Transverse colon (tissue), 4 donors: ENCODE results near the gene RPL28. TPM values are rescaled to one million over a fixed set of nuclear protein-coding genes. Genes with fewer than 3 reads are reported as not detected.
"Not testable (repeated sequence)": the region's sequence is repeated elsewhere in the genome, so short reads cannot be mapped to it uniquely, and the experiment has no call there.

Experiments
- DNase-seq: peaks from one replicate; pipeline ENCODE4 v3.0.0-alpha.2; 2019
- H3K27ac ChIP-seq, 4 donors: fragments of 200-600 bp; sonication (generic); 2 replicates each; pipeline ENCODE4 v1.5.1; 2016 to 2018; ENCODE audit warnings: inconsistent platforms in 4 of 4
- H3K27me3 ChIP-seq: fragments of 200-600 bp; sonication (generic); 2 replicates; pipeline ENCODE4 v1.5.1; 2017; ENCODE audit warnings: inconsistent platforms
- H3K36me3 ChIP-seq, 4 donors: fragments of 200-600 bp; sonication (generic); 2 replicates each; pipeline ENCODE4 v1.5.1; 2017 to 2019; ENCODE audit warnings: inconsistent platforms in 4 of 4
- H3K4me1 ChIP-seq, 4 donors: fragments of 200-600 bp; sonication (generic); 2 replicates each; pipeline ENCODE4 v1.5.1; 2017 to 2020; ENCODE audit warnings: inconsistent platforms in 4 of 4
- H3K4me3 ChIP-seq, 4 donors: fragments of 200-600 bp; sonication (generic); 1 replicate in 1 of 4; 2 replicates in 3 of 4; pipeline versions ENCODE4 v1.5.1 to v1.6.1; 2017 to 2019; ENCODE audit warnings: inconsistent platforms in 4 of 4
- H3K9me3 ChIP-seq, 2 donors: fragments of 200-600 bp; sonication (generic); 2 replicates each; pipeline ENCODE4 v1.5.1; 2017 to 2019; ENCODE audit warnings: inconsistent platforms in 2 of 2
- CTCF ChIP-seq, 5 experiments: fragments of 200-600 bp in 3 of 5; fragments of 450-650 bp in 2 of 5; sonication (generic) in 3 of 5; IDR thresholded peaks; 1 replicate in 2 of 5; 2 replicates in 3 of 5; pipeline ENCODE4 v1.5.1; 2016 to 2017; ENCODE audit warnings: antibody characterized with exemption in 5 of 5, inconsistent platforms in 3 of 5, mild to moderate bottlenecking in 2 of 5, moderate library complexity in 1 of 5
- EP300 ChIP-seq: sonication (generic); formaldehyde crosslinking; IDR thresholded peaks from one replicate; pipeline ENCODE4 v1.6.1; 2017; ENCODE audit warnings: antibody characterized with exemption, low read depth
- POLR2A ChIP-seq: fragments of 450-650 bp; IDR thresholded peaks from one replicate; pipeline ENCODE4 v1.6.1; 2016; ENCODE audit warnings: antibody characterized with exemption, mild to moderate bottlenecking, moderate library complexity
- POLR2AphosphoS5 ChIP-seq, 3 donors: sonication (generic); formaldehyde crosslinking; IDR thresholded peaks; one replicate each; pipeline ENCODE4 v1.6.1; 2016; ENCODE audit warnings: antibody characterized with exemption in 3 of 3
- WGBS, 2 donors: methylation state at CpG; one replicate each; pipeline ENCODE4 v1.1.5; 2018; ENCODE audit warnings: low coverage in 1 of 2; 5-methylcytosine and 5-hydroxymethylcytosine counted together
- in situ Hi-C, 4 donors: fragments of 200-750 bp; cut with MboI; loops; one replicate each; pipeline versions ENCODE4 v1.15.0 to v1.15.1; 2017; ENCODE audit warnings: low sequenced_read_pairs in 3 of 4, low pct_ligation_motif_present in 1 of 4, low pct_unique_long_range_greater_than_20kb in 1 of 4
- intact Hi-C: fragments of 100-400 bp; cut with DNase I; formaldehyde crosslinking; loops from one replicate; pipeline ENCODE4 v1.15.1; 2023; ENCODE audit warnings: low total_unique reads
- total RNA-seq, 4 donors: library from RNA; depleted of rRNA; stranded (reverse); fragments of >200 nt; gene quantifications; one replicate each; pipeline ENCODE4 v1.1.0, GENCODE V29; 2016

Gene RPL28
- total RNA-seq, 4 donors from 2014 or later, result 448 to 648 (median 605) TPM

- H3K9me3 ChIP-seq, result no peaks in the 10 kb centered on the region
- H3K4me1 ChIP-seq, result peaks cover 0 to 27% (median 21%) of the 10 kb centered on the region in 4 donors
- H3K4me3 ChIP-seq, result no peak overlapping the region
- WGBS, 2 donors, result 93 to 100% methylated on average over 1 to 5 of the region's 5 CpGs
- H3K36me3 ChIP-seq, result peaks cover 0 to 14% (median 0%) of the 10 kb centered on the region in 4 donors
- no peak overlapping the region for H3K27ac ChIP-seq
- in situ Hi-C loops, result loop anchor here in 2 of 4 donors (25.0 kb wide), 1 partner anchor 118 kb away; the partner anchor contains the start of genes BRSK1 (in 2 of the 2) and HSPBP1 (in 2 of the 2)
- no peak for TF ChIP-seq POLR2A
- TF ChIP-seq EP300, result no peak
- TF ChIP-seq CTCF (IDR thresholded peaks at IDR 0.05), result no peak
- H3K27me3 ChIP-seq, result no peaks in the 10 kb centered on the region
- DNase-seq, result no peak
- intact Hi-C loops, result loop anchor here (2.0 kb wide), 1 partner anchor 65 kb away; no protein-coding TSS in a partner anchor
Observed at GRCh38 chr19:55405638-55406037, 19.9 kb downstream of the RPL28 start.

- no peaks in the 10 kb centered on the region for H3K27me3 ChIP-seq
- TF ChIP-seq POLR2AphosphoS5 (IDR thresholded peaks at IDR 0.05), result no peak
- no peak for TF ChIP-seq CTCF (IDR thresholded peaks at IDR 0.05)
- no peak for TF ChIP-seq EP300
- TF ChIP-seq POLR2A, result no peak
- peaks cover 0 to 27% (median 21%) of the 10 kb centered on the region in 4 donors for H3K4me1 ChIP-seq
- H3K36me3 ChIP-seq, result peaks cover 0 to 11% (median 0%) of the 10 kb centered on the region in 4 donors
- H3K4me3 ChIP-seq, result peak overlapping the region in 3 of 4 donors; percentile 97 to 100 (median 99)
- DNase-seq, result no peak
- no peaks in the 10 kb centered on the region for H3K9me3 ChIP-seq
- intact Hi-C loops (loop anchor here (2.0 kb wide), 1 partner anchor 65 kb away; no protein-coding TSS in a partner anchor), in situ Hi-C loops (loop anchor here in 2 of 4 donors (25.0 kb wide), 1 partner anchor 119 kb away; the partner anchor contains the start of genes BRSK1 (in 2 of the 2) and HSPBP1 (in 2 of the 2))
- peak overlapping the region in 3 of 4 donors; percentile 98 to 100 (median 99) for H3K27ac ChIP-seq
- WGBS, 2 donors, result 79 to 83% methylated on average over 5 to 14 of the region's 14 CpGs
Observed at GRCh38 chr19:55406091-55406825, 20.5 kb downstream of the RPL28 start.

- Histone ChIP-seq H3K4me1 (peaks cover 0 to 27% (median 21%) of the 10 kb centered on the region in 4 donors), H3K4me3 (peak overlapping the region; percentile 97 to 100 (median 99)), H3K27me3 (no peaks in the 10 kb centered on the region), H3K9me3 (no peaks in the 10 kb centered on the region), H3K27ac (peak overlapping the region; percentile 97 to 100 (median 98)), H3K36me3 (peaks cover 0 to 7% (median 0%) of the 10 kb centered on the region in 4 donors)
- intact Hi-C loops, result loop anchor here (2.0 kb wide), 1 partner anchor 66 kb away; no protein-coding TSS in a partner anchor
- in situ Hi-C loops, result loop anchor here in 2 of 4 donors (25.0 kb wide), 1 partner anchor 120 kb away; the partner anchor contains the start of genes BRSK1 (in 2 of the 2) and HSPBP1 (in 2 of the 2)
- WGBS, 2 donors, result 52 to 59% methylated on average over 10 to 12 of the region's 35 CpGs
- TF ChIP-seq EP300 (no peak), CTCF (IDR thresholded peaks at IDR 0.05) (no peak), POLR2AphosphoS5 (IDR thresholded peaks at IDR 0.05) (no peak), POLR2A (no peak)
- DNase-seq, result peak; percentile 51
Observed at GRCh38 chr19:55406826-55407549, 21.3 kb downstream of the RPL28 start.

- Histone ChIP-seq H3K4me1 (peaks cover 0 to 27% (median 21%) of the 10 kb centered on the region in 4 donors), H3K27ac (peak within 1 kb of the TSS; percentile 97 to 100 (median 98)), H3K4me3 (peak within 1 kb of the TSS; percentile 97 to 100 (median 99))
- WGBS, 2 donors, result 3% methylated on average over 15 of the region's 36 CpGs; no CpG with 5 or more reads in 1 of the 2 donors
- in situ Hi-C loops, result loop anchor here in 2 of 4 donors (25.0 kb wide), 1 partner anchor 120 kb away; the partner anchor contains the start of genes BRSK1 (in 2 of the 2) and HSPBP1 (in 2 of the 2)
- not testable (repeated sequence) for H3K36me3 ChIP-seq, H3K9me3 ChIP-seq, H3K27me3 ChIP-seq, DNase-seq
- peak; percentile 98 to 99 (median 99) for TF ChIP-seq POLR2AphosphoS5 (IDR thresholded peaks at IDR 0.05)
- intact Hi-C loops, result loop anchor here (2.0 kb wide), 1 partner anchor 67 kb away; no protein-coding TSS in a partner anchor
Observed at GRCh38 chr19:55407550-55407799, 21.7 kb downstream of the RPL28 start, which contains the start of gene UBE2S. Gene UBE2S (minus strand): TSS chr19:55407788. CDS start chr19:55407589, 199 bp downstream.
